Measurements from ENCODE around the gene GAB1. TPM values are rescaled to one million over a fixed set of nuclear protein-coding genes. Genes with fewer than 3 reads are reported as not detected.

GAB1 gene
- total RNA-seq, 1 experiment from 2014 or later = 8.8 TPM

GRCh38 chr4:143458966-143459365 lies 122.3 kb downstream of the GAB1 start:
- CTCF ChIA-PET = no interaction called here
- Mint-ChIP-seq H3K9me3 (ENCODE audit: low read depth, unreplicated experiment) (no peaks in the 10 kb centered on the region), H3K4me3 (ENCODE audit: low read depth, unreplicated experiment) (no peak overlapping the region), H3K27ac (ENCODE audit: unreplicated experiment) (no peak overlapping the region), H3K36me3 (ENCODE audit: insufficient read depth, unreplicated experiment) (no peaks in the 10 kb centered on the region), H3K27me3 (ENCODE audit: unreplicated experiment) (no peaks in the 10 kb centered on the region), H3K4me1 (ENCODE audit: low read depth, unreplicated experiment) (peaks cover 10% of the 10 kb centered on the region)
- no peak for TF ChIP-seq CTCF (IDR thresholded peaks at IDR 0.05; ENCODE audit: unreplicated experiment)
- no peak for DNase-seq
- intact Hi-C loops (cut with micrococcal nuclease; ENCODE audit: unreplicated experiment) = no loop called here
- no TSS peak for BruUV-seq (replicated peaks)

GRCh38 chr4:143473334-143474126 lies 136.9 kb downstream of the GAB1 start:
- intact Hi-C loops (cut with micrococcal nuclease; ENCODE audit: unreplicated experiment) = no loop called here
- Mint-ChIP-seq H3K9me3 (ENCODE audit: low read depth, unreplicated experiment) (no peaks in the 10 kb centered on the region), H3K36me3 (ENCODE audit: insufficient read depth, unreplicated experiment) (no peaks in the 10 kb centered on the region), H3K4me1 (ENCODE audit: low read depth, unreplicated experiment) (no peaks in the 10 kb centered on the region), H3K4me3 (ENCODE audit: low read depth, unreplicated experiment) (no peak overlapping the region), H3K27ac (ENCODE audit: unreplicated experiment) (no peak overlapping the region), H3K27me3 (ENCODE audit: unreplicated experiment) (no peaks in the 10 kb centered on the region)
- no TSS peak for BruUV-seq (replicated peaks)
- TF ChIP-seq CTCF (IDR thresholded peaks at IDR 0.05; ENCODE audit: unreplicated experiment) = no peak
- DNase-seq = no peak
- CTCF ChIA-PET = interaction anchor here (0.6 kb wide), 1 partner anchor 341 kb away, joined by 5 read pairs; no protein-coding TSS in a partner anchor

- no peaks in the 10 kb centered on the region for H3K27me3 Mint-ChIP-seq (ENCODE audit: unreplicated experiment)
These were observed 140.8 kb downstream of the GAB1 start for GRCh38 chr4:143477487-143477886.

GRCh38 chr4:143481361-143481760 lies 144.7 kb downstream of the GAB1 start:
- no peaks in the 10 kb centered on the region for H3K9me3 Mint-ChIP-seq (ENCODE audit: low read depth, unreplicated experiment)
- no peak for DNase-seq
- intact Hi-C loops (cut with micrococcal nuclease; ENCODE audit: unreplicated experiment) = loop anchor here (5.0 kb wide), 3 partner anchors 84 to 494 kb away; no protein-coding TSS in a partner anchor
- CTCF ChIA-PET = interaction anchor here (0.6 kb wide), 2 partner anchors 150 to 277 kb away, joined by 4 to 5 read pairs; no protein-coding TSS in a partner anchor
- TF ChIP-seq CTCF (IDR thresholded peaks at IDR 0.05; ENCODE audit: unreplicated experiment) = no peak
- no peaks in the 10 kb centered on the region for H3K27me3 Mint-ChIP-seq (ENCODE audit: unreplicated experiment)
- no peak overlapping the region for H3K4me3 Mint-ChIP-seq (ENCODE audit: low read depth, unreplicated experiment)
- no peaks in the 10 kb centered on the region for H3K36me3 Mint-ChIP-seq (ENCODE audit: insufficient read depth, unreplicated experiment)
- BruUV-seq (replicated peaks) = no TSS peak
- no peak overlapping the region for H3K27ac Mint-ChIP-seq (ENCODE audit: unreplicated experiment)
- peaks cover 9% of the 10 kb centered on the region for H3K4me1 Mint-ChIP-seq (ENCODE audit: low read depth, unreplicated experiment)

More at GRCh38 chr4:143477487-143477886, 140.8 kb downstream of the GAB1 start:
- no peak for DNase-seq
- intact Hi-C loops (cut with micrococcal nuclease; ENCODE audit: unreplicated experiment) = no loop called here
- TF ChIP-seq CTCF (IDR thresholded peaks at IDR 0.05; ENCODE audit: unreplicated experiment) = no peak
- BruUV-seq (replicated peaks) = no TSS peak
- Mint-ChIP-seq H3K27ac (ENCODE audit: unreplicated experiment) (no peak overlapping the region), H3K9me3 (ENCODE audit: low read depth, unreplicated experiment) (no peaks in the 10 kb centered on the region), H3K36me3 (ENCODE audit: insufficient read depth, unreplicated experiment) (no peaks in the 10 kb centered on the region), H3K4me3 (ENCODE audit: low read depth, unreplicated experiment) (no peak overlapping the region), H3K4me1 (ENCODE audit: low read depth, unreplicated experiment) (peaks cover 9% of the 10 kb centered on the region)
- CTCF ChIA-PET = no interaction called here
